ENCODE measurements around the gene NES. TPM values are rescaled to one million over a fixed set of nuclear protein-coding genes. Genes with fewer than 3 reads are reported as not detected.
A peak's percentile ranks its signal among the peaks of the same experiment; 100 is the strongest.

The NES gene
- total RNA-seq, 1 experiment from 2014 or later, result 6.8 TPM

DNA sequence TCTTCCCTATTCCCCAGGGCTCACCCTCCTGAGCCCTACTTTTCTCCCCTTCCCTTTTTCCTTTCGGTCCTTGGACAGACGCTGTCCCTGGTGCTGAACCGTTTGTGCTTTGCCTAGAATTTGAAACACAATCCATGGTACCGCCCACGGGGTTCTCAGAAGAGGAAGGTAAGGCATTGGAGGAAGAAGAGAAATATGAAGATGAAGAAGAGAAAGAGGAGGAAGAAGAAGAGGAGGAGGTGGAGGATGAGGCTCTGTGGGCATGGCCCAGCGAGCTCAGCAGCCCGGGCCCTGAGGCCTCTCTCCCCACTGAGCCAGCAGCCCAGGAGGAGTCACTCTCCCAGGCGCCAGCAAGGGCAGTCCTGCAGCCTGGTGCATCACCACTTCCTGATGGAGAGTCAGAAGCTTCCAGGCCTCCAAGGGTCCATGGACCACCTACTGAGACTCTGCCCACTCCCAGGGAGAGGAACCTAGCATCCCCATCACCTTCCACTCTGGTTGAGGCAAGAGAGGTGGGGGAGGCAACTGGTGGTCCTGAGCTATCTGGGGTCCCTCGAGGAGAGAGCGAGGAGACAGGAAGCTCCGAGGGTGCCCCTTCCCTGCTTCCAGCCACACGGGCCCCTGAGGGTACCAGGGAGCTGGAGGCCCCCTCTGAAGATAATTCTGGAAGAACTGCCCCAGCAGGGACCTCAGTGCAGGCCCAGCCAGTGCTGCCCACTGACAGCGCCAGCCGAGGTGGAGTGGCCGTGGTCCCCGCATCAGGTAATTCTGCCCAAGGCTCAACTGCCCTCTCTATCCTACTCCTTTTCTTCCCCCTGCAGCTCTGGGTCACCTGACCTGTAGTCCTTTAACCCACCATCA is 24.8 kb downstream of the NES start:
- ChIA-PET CTCF (interaction anchor here (0.6 kb wide), 1 partner anchor 112 kb away, joined by 3 read pairs; no protein-coding TSS in a partner anchor), POLR2A (ENCODE audit: unreplicated experiment) (no interaction called here)
- H3K9me3 ChIP-seq (ENCODE audit: insufficient read depth, low read depth), result no peaks in the 10 kb centered on the region
- intact Hi-C loops (cut with micrococcal nuclease; ENCODE audit: unreplicated experiment), result no loop called here
- no TSS peak for BruUV-seq (replicated peaks)
- H3K4me1 ChIP-seq (replicated peaks; ENCODE audit: insufficient read depth), result no peaks in the 10 kb centered on the region
- TF ChIP-seq EZH2 (IDR thresholded peaks at IDR 0.05; ENCODE audit: low read depth), result no peak
- TF ChIP-seq, protein P1, sequence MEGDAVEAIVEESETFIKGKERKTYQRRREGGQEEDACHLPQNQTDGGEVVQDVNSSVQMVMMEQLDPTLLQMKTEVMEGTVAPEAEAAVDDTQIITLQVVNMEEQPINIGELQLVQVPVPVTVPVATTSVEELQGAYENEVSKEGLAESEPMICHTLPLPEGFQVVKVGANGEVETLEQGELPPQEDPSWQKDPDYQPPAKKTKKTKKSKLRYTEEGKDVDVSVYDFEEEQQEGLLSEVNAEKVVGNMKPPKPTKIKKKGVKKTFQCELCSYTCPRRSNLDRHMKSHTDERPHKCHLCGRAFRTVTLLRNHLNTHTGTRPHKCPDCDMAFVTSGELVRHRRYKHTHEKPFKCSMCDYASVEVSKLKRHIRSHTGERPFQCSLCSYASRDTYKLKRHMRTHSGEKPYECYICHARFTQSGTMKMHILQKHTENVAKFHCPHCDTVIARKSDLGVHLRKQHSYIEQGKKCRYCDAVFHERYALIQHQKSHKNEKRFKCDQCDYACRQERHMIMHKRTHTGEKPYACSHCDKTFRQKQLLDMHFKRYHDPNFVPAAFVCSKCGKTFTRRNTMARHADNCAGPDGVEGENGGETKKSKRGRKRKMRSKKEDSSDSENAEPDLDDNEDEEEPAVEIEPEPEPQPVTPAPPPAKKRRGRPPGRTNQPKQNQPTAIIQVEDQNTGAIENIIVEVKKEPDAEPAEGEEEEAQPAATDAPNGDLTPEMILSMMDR (conservative IDR thresholded peaks at IDR 0.05), result no peak
- H4K20me1 ChIP-seq (ENCODE audit: insufficient read depth), result peaks cover 100% of the 10 kb centered on the region
- peaks cover 43% of the 10 kb centered on the region for H3K79me2 ChIP-seq (ENCODE audit: low read depth)
- H3K4me2 ChIP-seq, result no peak overlapping the region
- no peak overlapping the region for H3K27ac ChIP-seq
- peaks cover 25% of the 10 kb centered on the region; the same call in 1 of the 2 replicates for H3F3A ChIP-seq (ENCODE audit: insufficient read depth, low read depth)
- H2AFZ ChIP-seq, result no peak overlapping the region
- DNase-seq, result no peak
- peaks cover 22% of the 10 kb centered on the region for H3K36me3 ChIP-seq (ENCODE audit: low read depth)
- no peaks in the 10 kb centered on the region for H3K9me2 ChIP-seq (ENCODE audit: insufficient read depth)
- no peak overlapping the region for H3K4me3 ChIP-seq
- no peaks in the 10 kb centered on the region for H3K27me3 ChIP-seq (ENCODE audit: insufficient read depth, low read depth)

DNA sequence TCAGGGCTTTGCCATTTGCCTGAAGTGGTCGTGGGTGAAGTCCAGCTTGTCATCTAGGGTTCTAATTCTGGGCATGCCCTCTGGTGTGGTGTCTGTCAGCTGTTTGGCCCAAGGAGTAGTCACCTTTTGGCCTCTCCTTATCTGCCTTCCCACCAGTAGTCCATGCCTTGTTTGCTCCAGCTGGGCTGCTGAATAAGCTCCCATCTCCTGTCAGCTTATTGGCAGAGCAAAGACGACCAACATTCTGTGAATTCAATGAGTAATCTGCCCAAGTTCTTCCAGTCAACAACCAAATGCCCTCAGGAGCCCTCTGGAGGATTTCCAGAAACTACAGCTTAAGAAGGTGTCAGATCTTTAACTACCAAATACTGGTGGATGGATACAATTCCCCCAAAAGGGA is 28.3 kb downstream of the NES start:
- H2AFZ ChIP-seq, result no peak overlapping the region
- CTCF ChIA-PET, result no interaction called here
- no peaks in the 10 kb centered on the region for H3K4me1 ChIP-seq (replicated peaks; ENCODE audit: insufficient read depth)
- H4K20me1 ChIP-seq (ENCODE audit: insufficient read depth), result peaks cover 98% of the 10 kb centered on the region
- no peaks in the 10 kb centered on the region for H3K9me2 ChIP-seq (ENCODE audit: insufficient read depth)
- H3K4me3 ChIP-seq, result no peak overlapping the region
- no TSS peak for BruUV-seq (replicated peaks)
- peaks cover 39% of the 10 kb centered on the region; the same call in 1 of the 2 replicates for H3F3A ChIP-seq (ENCODE audit: insufficient read depth, low read depth)
- POLR2A ChIA-PET (ENCODE audit: unreplicated experiment), result no interaction called here
- intact Hi-C loops (cut with micrococcal nuclease; ENCODE audit: unreplicated experiment), result no loop called here
- H3K79me2 ChIP-seq (ENCODE audit: low read depth), result peaks cover 11% of the 10 kb centered on the region; the same call in 1 of the 2 replicates
- H3K36me3 ChIP-seq (ENCODE audit: low read depth), result peaks cover 29% of the 10 kb centered on the region
- no peak overlapping the region for H3K4me2 ChIP-seq
- H3K9me3 ChIP-seq (ENCODE audit: insufficient read depth, low read depth), result no peaks in the 10 kb centered on the region
- no peak overlapping the region for H3K27ac ChIP-seq
- DNase-seq, result peak in 1 of 2 experiments; percentile 43
- no peaks in the 10 kb centered on the region for H3K27me3 ChIP-seq (ENCODE audit: insufficient read depth, low read depth)
- TF ChIP-seq EZH2 (IDR thresholded peaks at IDR 0.05; ENCODE audit: low read depth), result no peak
- TF ChIP-seq, protein P1 (conservative IDR thresholded peaks at IDR 0.05), result no peak

DNA sequence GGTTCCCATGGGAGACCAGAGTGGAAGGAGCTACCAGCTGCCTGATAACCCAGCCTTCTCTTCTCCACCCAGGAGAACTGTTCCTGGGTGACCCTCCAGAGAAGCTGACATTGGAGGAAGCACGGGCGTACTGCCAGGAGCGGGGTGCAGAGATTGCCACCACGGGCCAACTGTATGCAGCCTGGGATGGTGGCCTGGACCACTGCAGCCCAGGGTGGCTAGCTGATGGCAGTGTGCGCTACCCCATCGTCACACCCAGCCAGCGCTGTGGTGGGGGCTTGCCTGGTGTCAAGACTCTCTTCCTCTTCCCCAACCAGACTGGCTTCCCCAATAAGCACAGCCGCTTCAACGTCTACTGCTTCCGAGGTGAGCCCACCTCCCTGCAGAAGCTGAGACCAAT is 28.7 kb downstream of the NES start:
- CTCF ChIA-PET, result no interaction called here
- H3K4me2 ChIP-seq, result no peak overlapping the region
- intact Hi-C loops (cut with micrococcal nuclease; ENCODE audit: unreplicated experiment), result no loop called here
- H3K9me2 ChIP-seq (ENCODE audit: insufficient read depth), result no peaks in the 10 kb centered on the region
- H3K4me3 ChIP-seq, result no peak overlapping the region
- H3K4me1 ChIP-seq (replicated peaks; ENCODE audit: insufficient read depth), result no peaks in the 10 kb centered on the region
- peaks cover 43% of the 10 kb centered on the region; the same call in 1 of the 2 replicates for H3F3A ChIP-seq (ENCODE audit: insufficient read depth, low read depth)
- peaks cover 24% of the 10 kb centered on the region for H3K36me3 ChIP-seq (ENCODE audit: low read depth)
- no TSS peak for BruUV-seq (replicated peaks)
- no peaks in the 10 kb centered on the region for H3K27me3 ChIP-seq (ENCODE audit: insufficient read depth, low read depth)
- H3K27ac ChIP-seq, result no peak overlapping the region
- POLR2A ChIA-PET (ENCODE audit: unreplicated experiment), result no interaction called here
- no peak overlapping the region for H2AFZ ChIP-seq
- H4K20me1 ChIP-seq (ENCODE audit: insufficient read depth), result peaks cover 98% of the 10 kb centered on the region
- DNase-seq, result no peak
- peaks cover 7% of the 10 kb centered on the region; the same call in 1 of the 2 replicates for H3K79me2 ChIP-seq (ENCODE audit: low read depth)
- TF ChIP-seq EZH2 (IDR thresholded peaks at IDR 0.05; ENCODE audit: low read depth), result no peak
- TF ChIP-seq, protein P1 (conservative IDR thresholded peaks at IDR 0.05), result no peak
- no peaks in the 10 kb centered on the region for H3K9me3 ChIP-seq (ENCODE audit: insufficient read depth, low read depth)

Data from PC-9 (cell line).